Activated T-cell treated with anti-CD3 and anti-CD28 coated beads, Interleukin-2, amount 50 U/mL, for 4 hours (primary cell): ENCODE data around the gene RGS2. TPM values are rescaled to one million over a fixed set of nuclear protein-coding genes. Genes with fewer than 3 reads are reported as not detected.

Experiments
- ATAC-seq, 2 donors: fragments of 200-7000 bp; cut with Tn5 transposase; one replicate each; pipeline ENCODE4 v1.10.0; 2021
- DNase-seq: peaks from one replicate; pipeline ENCODE4 v3.0.0-alpha.2; 2020
- H3K27me3 Mint-ChIP-seq: one replicate; pipeline ENCODE4 v1.8.0; 2021; ENCODE audit warnings: low read depth, mixed read lengths
- H3K36me3 Mint-ChIP-seq: one replicate; pipeline ENCODE4 v1.8.0; 2022; ENCODE audit warnings: mixed read lengths; ENCODE audit not compliant: insufficient read depth
- H3K4me1 Mint-ChIP-seq: one replicate; pipeline ENCODE4 v1.8.0; 2021; ENCODE audit warnings: low read depth, mixed read lengths
- H3K4me3 Mint-ChIP-seq: one replicate; pipeline ENCODE4 v1.8.0; 2021; ENCODE audit warnings: mild to moderate bottlenecking, moderate library complexity, mixed read lengths
- H3K9me3 Mint-ChIP-seq: one replicate; pipeline ENCODE4 v1.8.0; 2021; ENCODE audit warnings: mixed read lengths
- total RNA-seq, 3 donors: library from RNA; stranded (reverse); gene quantifications; one replicate each; pipeline ENCODE4 v1.2.1, GENCODE V29; 2021

The RGS2 gene
- total RNA-seq, 3 donors from 2014 or later, result 7.8 to 9.8 (median 9.7) TPM

DNA sequence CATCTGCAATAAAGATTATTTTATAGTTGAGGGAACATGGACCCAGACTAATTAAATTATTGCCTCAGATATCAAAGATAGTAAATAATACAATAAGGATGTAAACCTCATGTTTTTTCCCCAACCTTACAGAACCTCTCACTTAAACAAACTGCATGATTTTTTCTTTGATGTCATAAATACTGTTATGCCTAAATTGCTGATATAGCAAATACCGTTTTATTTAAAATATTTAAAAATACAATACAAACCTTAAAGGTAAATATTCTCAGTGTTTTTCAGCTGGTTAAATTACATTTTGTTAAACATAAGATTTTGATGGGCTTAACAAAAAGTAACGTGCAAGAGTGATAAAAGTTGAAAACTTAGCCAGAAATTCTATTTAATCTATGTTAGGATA, 24.4 kb upstream of the RGS2 start:
- no peaks in the 10 kb centered on the region for H3K9me3 Mint-ChIP-seq
- DNase-seq (no peak), ATAC-seq (no peak)
- H3K27me3 Mint-ChIP-seq, result peaks cover 31% of the 10 kb centered on the region
- H3K4me1 Mint-ChIP-seq, result no peaks in the 10 kb centered on the region
- H3K36me3 Mint-ChIP-seq, result no peaks in the 10 kb centered on the region
- no peak overlapping the region for H3K4me3 Mint-ChIP-seq

DNA sequence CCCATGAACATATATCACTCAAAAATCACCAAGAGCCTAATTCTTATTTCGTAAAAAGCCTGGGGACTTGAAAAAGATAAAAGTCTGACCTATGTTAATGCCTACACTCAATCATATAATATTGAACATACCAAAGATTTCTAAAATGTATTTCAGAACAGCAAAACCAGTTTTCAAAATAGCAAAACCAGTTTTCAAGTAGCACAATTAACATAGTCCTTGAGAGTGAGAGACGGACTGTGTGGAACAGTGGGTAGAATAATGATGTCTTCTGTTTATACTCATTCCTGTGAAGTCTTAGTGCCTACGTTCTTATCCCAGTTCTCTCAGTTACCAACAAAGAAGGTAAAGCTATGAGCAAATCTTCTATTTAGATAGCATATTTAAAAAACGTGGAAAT, 22.3 kb upstream of the RGS2 start:
- ATAC-seq (no peak), DNase-seq (no peak)
- H3K4me3 Mint-ChIP-seq, result no peak overlapping the region
- no peaks in the 10 kb centered on the region for H3K36me3 Mint-ChIP-seq
- H3K4me1 Mint-ChIP-seq, result no peaks in the 10 kb centered on the region
- no peaks in the 10 kb centered on the region for H3K9me3 Mint-ChIP-seq
- H3K27me3 Mint-ChIP-seq, result peaks cover 32% of the 10 kb centered on the region

DNA sequence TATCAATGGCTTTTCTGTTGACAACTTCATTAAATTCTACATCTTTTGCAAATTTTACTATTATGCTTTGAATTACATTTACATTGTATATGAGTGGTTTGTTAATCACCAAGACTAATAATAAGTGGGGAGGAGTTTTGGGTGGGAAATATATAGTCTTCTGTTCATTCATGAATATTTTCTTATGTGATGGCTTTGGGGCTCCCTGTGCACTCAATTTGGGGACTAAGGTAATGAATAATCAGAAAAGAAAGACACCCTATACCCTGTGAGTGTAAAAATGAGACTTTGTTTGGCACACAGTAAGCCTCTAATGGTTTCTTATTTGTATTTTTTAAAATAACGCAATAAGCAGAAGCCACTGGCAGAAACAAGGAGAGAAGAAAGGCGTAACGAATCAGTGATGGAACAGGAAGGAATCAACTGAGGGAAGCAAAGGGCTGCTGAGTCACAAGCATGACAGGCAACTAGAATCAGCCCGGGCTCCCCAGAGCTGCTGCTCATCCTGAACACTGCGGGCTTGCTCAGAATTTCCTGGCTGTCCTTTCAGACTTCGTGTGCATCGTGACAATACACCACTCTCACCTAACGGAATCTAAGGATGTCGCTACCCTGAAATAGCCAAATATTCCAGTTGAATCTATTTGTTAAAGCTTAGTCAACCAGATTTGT, 20.8 kb upstream of the RGS2 start:
- Mint-ChIP-seq H3K27me3 (peaks cover 26% of the 10 kb centered on the region), H3K9me3 (no peaks in the 10 kb centered on the region), H3K4me3 (no peak overlapping the region), H3K36me3 (no peaks in the 10 kb centered on the region), H3K4me1 (no peaks in the 10 kb centered on the region)
- no peak for DNase-seq
- ATAC-seq, result no peak

DNA sequence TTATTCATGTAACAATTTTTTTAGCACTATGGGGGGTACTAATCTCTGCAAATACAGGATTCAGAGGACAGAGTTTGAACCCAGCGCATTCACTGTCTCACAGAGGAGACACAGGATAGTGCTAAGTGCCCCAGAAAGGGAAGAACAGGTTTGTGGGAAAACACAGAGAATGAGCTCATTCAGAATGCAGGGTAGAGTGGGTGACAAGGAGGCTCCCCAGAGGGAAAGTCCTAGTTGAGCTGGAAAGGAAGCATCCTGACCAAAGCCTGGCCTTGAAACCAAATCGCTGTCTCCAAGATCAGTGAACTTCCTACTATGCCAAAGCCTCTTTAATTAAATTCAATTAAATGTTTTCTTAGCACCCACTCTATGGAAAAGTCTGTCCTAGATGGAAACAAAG, 19.0 kb upstream of the RGS2 start:
- Mint-ChIP-seq H3K27me3 (peaks cover 19% of the 10 kb centered on the region), H3K9me3 (no peaks in the 10 kb centered on the region), H3K4me1 (no peaks in the 10 kb centered on the region), H3K36me3 (no peaks in the 10 kb centered on the region), H3K4me3 (no peak overlapping the region)
- no peak for ATAC-seq
- DNase-seq, result no peak

DNA sequence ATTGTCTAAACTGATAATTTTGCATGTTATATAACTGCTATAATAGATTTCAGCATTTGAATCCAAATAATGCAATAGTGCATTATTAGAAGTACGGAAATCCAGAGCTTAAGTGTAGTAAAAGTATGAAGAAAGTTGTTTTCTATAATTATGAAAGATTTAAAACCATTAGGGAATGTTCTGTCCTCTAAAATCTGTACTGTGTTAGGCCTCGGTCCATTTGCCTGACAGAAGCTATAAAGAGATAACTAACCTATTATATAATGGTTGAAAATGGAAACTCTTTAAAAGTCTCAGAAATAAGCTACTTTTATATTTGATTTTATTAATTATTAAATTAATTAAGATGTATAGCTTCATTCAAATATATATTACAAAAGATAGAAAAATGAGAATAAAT, 16.2 kb upstream of the RGS2 start:
- Mint-ChIP-seq H3K4me1 (no peaks in the 10 kb centered on the region), H3K9me3 (no peaks in the 10 kb centered on the region), H3K4me3 (no peak overlapping the region), H3K36me3 (no peaks in the 10 kb centered on the region), H3K27me3 (peaks cover 11% of the 10 kb centered on the region)
- no peak for ATAC-seq
- no peak for DNase-seq

DNA sequence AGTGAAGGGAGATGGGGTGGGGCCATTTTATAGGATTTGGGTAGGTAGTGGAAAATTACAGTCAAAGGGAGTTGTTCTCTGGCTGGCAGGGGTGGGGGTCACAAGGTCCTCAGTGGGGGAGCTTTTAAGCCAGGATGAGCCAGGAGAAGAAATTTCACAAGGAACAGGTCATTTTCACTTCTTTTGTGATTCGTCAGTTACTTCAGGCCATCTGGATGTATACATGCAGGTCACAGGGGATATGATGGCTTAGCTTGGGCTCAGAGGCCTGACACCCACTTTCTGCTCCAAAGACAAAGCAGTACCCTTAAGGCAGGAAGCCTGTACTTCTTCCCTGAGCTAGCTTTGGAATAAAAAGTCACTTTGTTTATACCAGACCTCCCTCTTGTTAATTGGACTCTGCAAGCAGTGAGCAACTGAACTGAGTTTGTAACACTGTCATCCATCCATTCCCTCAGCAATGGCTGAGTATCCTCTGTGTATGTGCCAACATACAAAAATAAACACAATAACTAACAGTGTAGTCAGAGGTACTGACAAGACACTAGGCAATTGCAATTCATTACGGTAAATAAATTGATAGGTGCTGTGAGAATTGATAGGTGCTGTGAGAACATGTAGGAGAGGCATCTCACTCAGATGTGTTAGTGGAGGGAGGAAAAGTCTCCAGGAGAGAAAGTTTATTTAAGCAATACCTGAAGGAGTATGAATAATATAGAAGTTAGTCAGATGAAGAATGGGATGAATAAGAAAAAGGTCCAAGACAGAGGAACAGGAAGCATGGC, 14.7 kb upstream of the RGS2 start:
- H3K4me3 Mint-ChIP-seq, result no peak overlapping the region
- ATAC-seq (no peak), DNase-seq (no peak)
- H3K27me3 Mint-ChIP-seq, result peaks cover 6% of the 10 kb centered on the region
- no peaks in the 10 kb centered on the region for H3K4me1 Mint-ChIP-seq
- H3K36me3 Mint-ChIP-seq, result no peaks in the 10 kb centered on the region
- no peaks in the 10 kb centered on the region for H3K9me3 Mint-ChIP-seq

DNA sequence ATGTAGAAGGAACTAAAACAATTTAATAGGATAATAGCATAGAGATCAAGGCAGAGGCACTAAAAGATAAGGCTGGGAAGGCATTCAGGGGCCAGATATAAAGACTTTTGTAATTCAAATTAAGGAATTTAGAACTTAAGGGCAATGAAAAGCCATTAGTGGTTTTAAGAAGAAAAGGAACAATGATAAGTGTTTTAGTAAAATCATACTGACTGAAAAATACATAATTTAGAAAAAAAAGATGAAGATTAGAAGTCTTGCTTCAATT, 14.1 kb upstream of the RGS2 start:
- Mint-ChIP-seq H3K4me3 (no peak overlapping the region), H3K27me3 (peaks cover 2% of the 10 kb centered on the region), H3K4me1 (no peaks in the 10 kb centered on the region), H3K36me3 (no peaks in the 10 kb centered on the region), H3K9me3 (no peaks in the 10 kb centered on the region)
- no peak for ATAC-seq
- no peak for DNase-seq

DNA sequence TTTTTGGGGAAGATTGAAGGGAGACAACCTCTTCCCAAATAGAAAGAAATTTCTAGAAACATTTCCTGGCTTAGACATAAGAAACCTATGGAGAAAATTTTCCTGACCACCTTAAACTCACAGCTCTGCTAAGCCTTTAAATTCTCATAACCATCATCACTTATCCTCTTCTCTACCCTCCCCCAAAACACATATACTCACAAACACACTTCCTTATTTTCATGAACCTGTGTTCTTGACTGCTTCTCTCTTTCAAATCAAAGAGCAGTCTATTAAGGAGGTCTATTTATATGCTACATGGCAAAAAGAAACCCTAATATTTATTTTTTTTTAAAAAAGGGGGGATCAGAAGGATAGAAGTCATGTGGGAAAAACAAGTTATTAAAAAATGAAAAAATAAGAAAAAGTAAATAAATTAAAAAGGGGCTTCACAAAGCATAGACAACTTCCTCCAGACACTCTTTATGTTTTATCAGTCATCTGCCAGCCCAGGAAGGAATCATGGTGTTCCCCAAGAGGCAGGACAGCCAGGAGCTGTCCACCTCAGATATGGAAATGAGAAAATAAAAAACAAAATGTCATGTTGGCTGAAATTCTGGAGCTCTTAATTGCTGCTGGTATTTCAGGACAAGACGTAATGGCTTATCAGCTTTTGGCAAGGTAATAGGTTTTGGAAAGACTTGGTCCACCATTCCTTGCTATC, 12.8 kb upstream of the RGS2 start:
- DNase-seq, result no peak
- Mint-ChIP-seq H3K4me1 (no peaks in the 10 kb centered on the region), H3K9me3 (no peaks in the 10 kb centered on the region), H3K36me3 (no peaks in the 10 kb centered on the region), H3K27me3 (peaks cover 2% of the 10 kb centered on the region), H3K4me3 (no peak overlapping the region)
- no peak for ATAC-seq

DNA sequence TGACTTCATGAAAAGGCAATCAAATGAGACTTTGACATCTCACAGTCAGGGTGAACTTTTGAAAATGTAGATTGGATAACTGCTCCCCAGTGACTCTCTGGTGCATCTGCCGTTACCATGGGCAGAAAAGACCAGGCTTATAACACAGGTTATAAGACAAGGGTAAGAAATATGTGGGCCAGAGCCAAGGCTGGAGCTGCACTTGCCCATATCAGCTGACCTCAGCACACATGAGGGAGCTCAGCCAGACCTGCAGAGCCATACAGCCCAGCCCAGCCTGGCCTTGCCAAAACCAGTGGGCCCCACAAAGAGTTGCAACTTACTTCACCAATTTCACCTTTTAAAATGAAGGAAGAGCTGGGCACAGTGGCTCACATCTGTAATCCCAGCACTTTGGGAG, 11.7 kb upstream of the RGS2 start:
- no peak overlapping the region for H3K4me3 Mint-ChIP-seq
- H3K4me1 Mint-ChIP-seq, result no peaks in the 10 kb centered on the region
- peaks cover 2% of the 10 kb centered on the region for H3K27me3 Mint-ChIP-seq
- no peaks in the 10 kb centered on the region for H3K36me3 Mint-ChIP-seq
- ATAC-seq (no peak), DNase-seq (no peak)
- H3K9me3 Mint-ChIP-seq, result no peaks in the 10 kb centered on the region

DNA sequence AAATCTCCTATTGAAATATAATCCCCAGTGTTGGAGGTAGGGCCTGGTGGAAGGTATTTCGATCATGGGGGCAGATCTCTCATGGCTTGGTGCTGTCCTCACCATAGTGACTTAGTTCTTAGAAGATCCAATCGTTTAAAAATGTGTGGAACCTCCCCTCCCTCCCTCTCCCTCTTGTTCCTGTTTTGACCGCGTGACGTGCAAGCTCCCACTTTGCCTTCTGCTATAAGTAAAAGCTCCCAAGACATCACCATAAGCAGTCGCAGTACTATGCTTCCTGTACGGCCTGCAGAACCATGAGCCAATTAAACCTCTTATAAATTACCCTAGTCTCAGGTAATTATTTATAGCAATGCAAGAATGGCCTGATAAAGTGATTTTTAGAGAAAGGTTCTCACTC, 10.9 kb upstream of the RGS2 start:
- no peak for DNase-seq
- ATAC-seq, result no peak

DNA sequence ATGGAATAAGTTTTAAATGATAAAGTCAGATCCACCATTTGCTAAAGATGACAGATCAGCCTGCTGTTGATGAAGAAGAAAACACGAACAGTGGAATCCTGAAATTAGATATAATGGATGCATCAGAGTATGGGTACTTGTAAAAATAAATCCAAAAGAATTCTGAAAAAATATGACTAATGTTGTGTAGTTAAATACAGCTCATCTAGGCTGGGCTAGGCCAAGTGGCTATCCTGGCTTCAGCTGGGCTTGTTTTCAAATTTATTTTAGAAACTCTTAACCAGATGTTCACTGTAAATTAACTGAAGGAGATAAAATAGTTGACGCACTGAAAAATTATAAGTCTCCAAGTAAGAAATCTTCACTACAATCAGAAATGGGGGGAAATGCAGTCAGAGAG, 7.4 kb upstream of the RGS2 start:
- H3K27me3 Mint-ChIP-seq, result no peaks in the 10 kb centered on the region
- peaks cover 3% of the 10 kb centered on the region for H3K4me1 Mint-ChIP-seq
- H3K36me3 Mint-ChIP-seq, result no peaks in the 10 kb centered on the region
- ATAC-seq (no peak), DNase-seq (no peak)
- no peaks in the 10 kb centered on the region for H3K9me3 Mint-ChIP-seq
- H3K4me3 Mint-ChIP-seq, result no peak overlapping the region

More for the DNA sequence above, 10.9 kb upstream of the RGS2 start:
- H3K4me3 Mint-ChIP-seq, result no peak overlapping the region
- H3K36me3 Mint-ChIP-seq, result no peaks in the 10 kb centered on the region
- H3K27me3 Mint-ChIP-seq, result peaks cover 2% of the 10 kb centered on the region
- no peaks in the 10 kb centered on the region for H3K9me3 Mint-ChIP-seq
- no peaks in the 10 kb centered on the region for H3K4me1 Mint-ChIP-seq

DNA sequence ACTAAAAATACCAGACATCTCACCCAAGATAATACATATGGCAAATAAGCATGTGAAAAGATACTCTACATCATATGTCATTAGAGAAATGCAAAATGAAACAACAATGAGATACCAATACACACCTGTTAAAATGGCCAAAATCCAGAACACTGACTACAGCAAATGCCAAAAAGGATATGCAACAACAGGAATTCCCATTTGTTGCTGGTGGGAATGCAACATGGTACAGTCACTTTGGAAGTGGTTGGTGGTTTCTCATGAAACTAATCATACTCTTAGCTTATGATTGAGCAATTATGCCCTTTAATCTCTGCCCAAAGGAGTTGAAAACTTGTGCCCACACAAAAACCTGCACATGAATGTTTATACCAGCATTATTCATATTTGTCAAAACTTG, 6.4 kb upstream of the RGS2 start:
- Mint-ChIP-seq H3K4me1 (peaks cover 11% of the 10 kb centered on the region), H3K27me3 (no peaks in the 10 kb centered on the region), H3K36me3 (no peaks in the 10 kb centered on the region), H3K4me3 (no peak overlapping the region), H3K9me3 (no peaks in the 10 kb centered on the region)
- DNase-seq (no peak), ATAC-seq (no peak)

DNA sequence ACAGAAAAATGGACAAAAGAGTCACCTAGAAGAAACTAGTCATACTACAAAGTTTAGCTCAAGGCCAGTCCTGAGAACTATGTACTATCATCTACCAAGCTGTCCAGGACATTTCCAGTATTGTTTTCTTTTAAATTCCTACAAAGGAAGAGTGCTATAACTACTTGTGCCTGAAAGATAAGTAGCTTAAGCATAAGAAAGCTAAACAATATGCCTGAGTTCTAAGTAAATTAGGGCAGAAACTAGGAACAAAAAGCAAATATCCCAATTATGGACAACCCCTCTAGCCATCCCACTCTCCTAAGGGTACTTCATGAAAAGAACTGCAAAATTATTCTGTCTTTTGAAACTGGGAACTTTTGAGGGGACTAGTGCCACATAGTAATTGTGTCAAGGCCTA, 5.3 kb upstream of the RGS2 start:
- no peak overlapping the region for H3K4me3 Mint-ChIP-seq

DNA sequence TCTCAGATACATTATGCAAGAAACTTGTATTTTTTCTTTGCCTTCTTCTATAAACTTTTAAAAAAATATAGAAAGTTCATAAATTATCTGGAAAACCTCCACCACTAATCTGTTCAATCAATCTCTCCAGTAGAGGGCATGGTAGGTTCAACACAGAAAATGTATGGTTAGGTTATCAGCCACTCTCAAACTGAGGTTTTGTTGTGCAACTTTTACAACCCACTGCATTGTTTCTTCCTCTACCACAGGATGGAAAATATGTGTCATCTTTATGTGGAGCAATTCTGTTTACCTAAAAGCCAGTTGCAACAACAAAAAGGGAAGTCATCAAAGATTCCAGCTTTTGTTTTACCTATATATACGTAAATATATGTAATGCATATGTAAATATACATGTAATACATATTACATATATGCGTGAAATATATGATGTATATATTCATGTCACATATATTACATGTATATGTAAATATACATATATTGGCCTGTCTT, 3.0 kb upstream of the RGS2 start:
- Mint-ChIP-seq H3K36me3 (peaks cover 6% of the 10 kb centered on the region), H3K4me3 (no peak overlapping the region), H3K4me1 (peaks cover 39% of the 10 kb centered on the region), H3K27me3 (no peaks in the 10 kb centered on the region), H3K9me3 (no peaks in the 10 kb centered on the region)
- ATAC-seq (peak in 1 of 2 donors; percentile 16), DNase-seq (no peak)

More for the DNA sequence above, 5.3 kb upstream of the RGS2 start:
- DNase-seq (no peak), ATAC-seq (no peak)
- Mint-ChIP-seq H3K9me3 (no peaks in the 10 kb centered on the region), H3K36me3 (no peaks in the 10 kb centered on the region), H3K27me3 (no peaks in the 10 kb centered on the region), H3K4me1 (peaks cover 20% of the 10 kb centered on the region)
